Panc1 (cell line): ENCODE measurements around the gene USP48.

Source experiments
- CTCF ChIP-seq: fragments of 450-650 bp; IDR thresholded peaks from 2 replicates; pipeline ENCODE4 v1.5.1; 2017; ENCODE audit warnings: mild to moderate bottlenecking
- POLR2AphosphoS5 ChIP-seq: IDR thresholded peaks from 2 replicates; pipeline ENCODE4 v1.6.1; 2012; ENCODE audit warnings: mild to moderate bottlenecking, low read depth, low read length, moderate library complexity
- SIN3A ChIP-seq: IDR thresholded peaks from 2 replicates; pipeline ENCODE4 v1.6.1; 2012; ENCODE audit warnings: low read depth, mild to moderate bottlenecking, low read length, moderate library complexity, borderline replicate concordance; ENCODE audit not compliant: insufficient read depth
- TCF7L2 ChIP-seq: IDR thresholded peaks from 2 replicates; pipeline ENCODE4 v1.6.1; 2011; ENCODE audit warnings: mild to moderate bottlenecking, low read depth, low read length, inconsistent platforms
- TF ChIP-seq, protein P1 (sequence below), 2 experiments: IDR thresholded peaks; 2 replicates each; pipeline ENCODE4 v1.6.1; 2011 to 2012; ENCODE audit warnings: low read depth in 2 of 2, control low read depth in 1 of 2, low read length in 1 of 2, mild to moderate bottlenecking in 1 of 2, moderate library complexity in 1 of 2; ENCODE audit not compliant: insufficient read depth in 1 of 2

GRCh38 chr1:21648352-21648730 lies 134.6 kb downstream of the USP48 start:
- no peak for TF ChIP-seq POLR2AphosphoS5
- no peak for TF ChIP-seq CTCF
- TF ChIP-seq SIN3A: no peak
- TF ChIP-seq, protein P1, sequence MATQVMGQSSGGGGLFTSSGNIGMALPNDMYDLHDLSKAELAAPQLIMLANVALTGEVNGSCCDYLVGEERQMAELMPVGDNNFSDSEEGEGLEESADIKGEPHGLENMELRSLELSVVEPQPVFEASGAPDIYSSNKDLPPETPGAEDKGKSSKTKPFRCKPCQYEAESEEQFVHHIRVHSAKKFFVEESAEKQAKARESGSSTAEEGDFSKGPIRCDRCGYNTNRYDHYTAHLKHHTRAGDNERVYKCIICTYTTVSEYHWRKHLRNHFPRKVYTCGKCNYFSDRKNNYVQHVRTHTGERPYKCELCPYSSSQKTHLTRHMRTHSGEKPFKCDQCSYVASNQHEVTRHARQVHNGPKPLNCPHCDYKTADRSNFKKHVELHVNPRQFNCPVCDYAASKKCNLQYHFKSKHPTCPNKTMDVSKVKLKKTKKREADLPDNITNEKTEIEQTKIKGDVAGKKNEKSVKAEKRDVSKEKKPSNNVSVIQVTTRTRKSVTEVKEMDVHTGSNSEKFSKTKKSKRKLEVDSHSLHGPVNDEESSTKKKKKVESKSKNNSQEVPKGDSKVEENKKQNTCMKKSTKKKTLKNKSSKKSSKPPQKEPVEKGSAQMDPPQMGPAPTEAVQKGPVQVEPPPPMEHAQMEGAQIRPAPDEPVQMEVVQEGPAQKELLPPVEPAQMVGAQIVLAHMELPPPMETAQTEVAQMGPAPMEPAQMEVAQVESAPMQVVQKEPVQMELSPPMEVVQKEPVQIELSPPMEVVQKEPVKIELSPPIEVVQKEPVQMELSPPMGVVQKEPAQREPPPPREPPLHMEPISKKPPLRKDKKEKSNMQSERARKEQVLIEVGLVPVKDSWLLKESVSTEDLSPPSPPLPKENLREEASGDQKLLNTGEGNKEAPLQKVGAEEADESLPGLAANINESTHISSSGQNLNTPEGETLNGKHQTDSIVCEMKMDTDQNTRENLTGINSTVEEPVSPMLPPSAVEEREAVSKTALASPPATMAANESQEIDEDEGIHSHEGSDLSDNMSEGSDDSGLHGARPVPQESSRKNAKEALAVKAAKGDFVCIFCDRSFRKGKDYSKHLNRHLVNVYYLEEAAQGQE (IDR thresholded peaks at IDR 0.05; ENCODE audit: insufficient read depth in 1 of 2, low read depth in 2 of 2, low read length in 1 of 2): no peak
- TF ChIP-seq TCF7L2: no peak
